GM23338 (cell line): Measurements from ENCODE around the gene ZNF264.

ENCODE experiments used
- CREB1 ChIP-seq: fragments of 250-450 bp; sonication (Bioruptor Pico); IDR thresholded peaks from 2 replicates; pipeline ENCODE4 v1.5.0; 2020; ENCODE audit warnings: low read depth, mild to moderate bottlenecking, moderate library complexity
- EZH2 ChIP-seq: fragments of 200-600 bp; sonication (generic); IDR thresholded peaks from one replicate; pipeline ENCODE4 v1.8.0; 2017; ENCODE audit warnings: antibody characterized with exemption, mild to moderate bottlenecking, low read depth; ENCODE audit not compliant: unreplicated experiment
- EZH2phosphoT487 ChIP-seq: fragments of 200-600 bp; sonication (generic); IDR thresholded peaks from one replicate; pipeline ENCODE4 v1.8.1; 2018; ENCODE audit warnings: antibody characterized with exemption; ENCODE audit not compliant: unreplicated experiment
- JUNB ChIP-seq: IDR thresholded peaks from one replicate; pipeline ENCODE4 v1.6.1; 2016; ENCODE audit warnings: antibody characterized with exemption; ENCODE audit not compliant: unreplicated experiment
- NANOG ChIP-seq: IDR thresholded peaks from 2 replicates; pipeline ENCODE4 v1.6.1; 2016; ENCODE audit warnings: antibody characterized with exemption, borderline replicate concordance
- POLR2AphosphoS5 ChIP-seq: IDR thresholded peaks from 2 replicates; pipeline ENCODE4 v1.6.1; 2016; ENCODE audit warnings: antibody characterized with exemption, low read depth
- STAT1 ChIP-seq: IDR thresholded peaks from one replicate; pipeline ENCODE4 v1.6.1; 2016; ENCODE audit warnings: antibody characterized with exemption; ENCODE audit not compliant: unreplicated experiment
- ZNF114 ChIP-seq: fragments of 250-450 bp; sonication (Bioruptor Pico); IDR thresholded peaks from 2 replicates; pipeline ENCODE4 v1.5.0; 2020; ENCODE audit warnings: mild to moderate bottlenecking, moderate library complexity
- ZNF331 ChIP-seq: fragments of 250-450 bp; sonication (Bioruptor Pico); IDR thresholded peaks from 2 replicates; pipeline ENCODE4 v1.5.0; 2020; ENCODE audit warnings: low read depth, mild to moderate bottlenecking, moderate library complexity
- TF ChIP-seq, protein P1 (sequence below), 2 experiments: fragments of 200-600 bp in 1 of 2; sonication (generic) in 1 of 2; conservative IDR thresholded peaks; 2 replicates each; pipeline versions ENCODE4 v1.5.1 to v1.6.1; 2016 to 2017; ENCODE audit warnings: antibody characterized with exemption in 2 of 2, low read depth in 2 of 2, mild to moderate bottlenecking in 2 of 2, moderate library complexity in 1 of 2
- TF ChIP-seq, protein P2 (sequence below): IDR thresholded peaks from one replicate; pipeline ENCODE4 v1.6.1; 2018; ENCODE audit warnings: antibody characterized with exemption; ENCODE audit not compliant: unreplicated experiment
- TF ChIP-seq, protein P3 (sequence below): IDR thresholded peaks from 2 replicates; pipeline ENCODE4 v1.6.1; 2016; ENCODE audit warnings: antibody characterized with exemption
- TF ChIP-seq, protein P4 (sequence below): fragments of 250-450 bp; sonication (Bioruptor Pico); IDR thresholded peaks from 2 replicates; pipeline ENCODE4 v1.5.0; 2020; ENCODE audit warnings: mild to moderate bottlenecking, moderate library complexity

DNA sequence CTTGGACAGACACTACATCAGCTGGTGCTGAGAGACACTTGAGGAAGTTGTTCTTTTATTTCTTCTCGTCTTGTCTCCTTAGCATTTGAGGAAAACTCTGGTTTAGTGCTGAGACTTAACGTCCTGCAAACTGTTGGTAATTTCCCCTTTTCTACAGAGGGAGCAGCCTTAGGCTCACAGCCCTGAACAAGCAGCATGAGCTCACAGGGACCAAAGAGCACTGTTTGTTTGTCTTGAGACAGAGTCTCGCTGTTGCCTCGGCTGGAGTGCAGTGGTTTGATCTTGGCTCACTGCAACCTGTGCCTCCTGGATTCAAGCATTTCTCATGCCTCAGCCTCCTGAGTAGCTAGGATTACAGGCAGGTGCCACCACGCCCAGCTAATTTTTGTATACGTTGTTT, 54.7 kb downstream of the ZNF264 start:
- TF ChIP-seq POLR2AphosphoS5 (no peak), EZH2phosphoT487 (no peak), CREB1 (CRISPR knock-in tag) (no peak), EZH2 (no peak), JUNB (no peak), STAT1 (no peak), ZNF331 (no peak), NANOG (no peak), ZNF114 (CRISPR knock-in tag) (no peak)
- TF ChIP-seq, protein P1, sequence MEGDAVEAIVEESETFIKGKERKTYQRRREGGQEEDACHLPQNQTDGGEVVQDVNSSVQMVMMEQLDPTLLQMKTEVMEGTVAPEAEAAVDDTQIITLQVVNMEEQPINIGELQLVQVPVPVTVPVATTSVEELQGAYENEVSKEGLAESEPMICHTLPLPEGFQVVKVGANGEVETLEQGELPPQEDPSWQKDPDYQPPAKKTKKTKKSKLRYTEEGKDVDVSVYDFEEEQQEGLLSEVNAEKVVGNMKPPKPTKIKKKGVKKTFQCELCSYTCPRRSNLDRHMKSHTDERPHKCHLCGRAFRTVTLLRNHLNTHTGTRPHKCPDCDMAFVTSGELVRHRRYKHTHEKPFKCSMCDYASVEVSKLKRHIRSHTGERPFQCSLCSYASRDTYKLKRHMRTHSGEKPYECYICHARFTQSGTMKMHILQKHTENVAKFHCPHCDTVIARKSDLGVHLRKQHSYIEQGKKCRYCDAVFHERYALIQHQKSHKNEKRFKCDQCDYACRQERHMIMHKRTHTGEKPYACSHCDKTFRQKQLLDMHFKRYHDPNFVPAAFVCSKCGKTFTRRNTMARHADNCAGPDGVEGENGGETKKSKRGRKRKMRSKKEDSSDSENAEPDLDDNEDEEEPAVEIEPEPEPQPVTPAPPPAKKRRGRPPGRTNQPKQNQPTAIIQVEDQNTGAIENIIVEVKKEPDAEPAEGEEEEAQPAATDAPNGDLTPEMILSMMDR (conservative IDR thresholded peaks at IDR 0.05; ENCODE audit: low read depth in 2 of 2): no peak
- TF ChIP-seq, protein P2, sequence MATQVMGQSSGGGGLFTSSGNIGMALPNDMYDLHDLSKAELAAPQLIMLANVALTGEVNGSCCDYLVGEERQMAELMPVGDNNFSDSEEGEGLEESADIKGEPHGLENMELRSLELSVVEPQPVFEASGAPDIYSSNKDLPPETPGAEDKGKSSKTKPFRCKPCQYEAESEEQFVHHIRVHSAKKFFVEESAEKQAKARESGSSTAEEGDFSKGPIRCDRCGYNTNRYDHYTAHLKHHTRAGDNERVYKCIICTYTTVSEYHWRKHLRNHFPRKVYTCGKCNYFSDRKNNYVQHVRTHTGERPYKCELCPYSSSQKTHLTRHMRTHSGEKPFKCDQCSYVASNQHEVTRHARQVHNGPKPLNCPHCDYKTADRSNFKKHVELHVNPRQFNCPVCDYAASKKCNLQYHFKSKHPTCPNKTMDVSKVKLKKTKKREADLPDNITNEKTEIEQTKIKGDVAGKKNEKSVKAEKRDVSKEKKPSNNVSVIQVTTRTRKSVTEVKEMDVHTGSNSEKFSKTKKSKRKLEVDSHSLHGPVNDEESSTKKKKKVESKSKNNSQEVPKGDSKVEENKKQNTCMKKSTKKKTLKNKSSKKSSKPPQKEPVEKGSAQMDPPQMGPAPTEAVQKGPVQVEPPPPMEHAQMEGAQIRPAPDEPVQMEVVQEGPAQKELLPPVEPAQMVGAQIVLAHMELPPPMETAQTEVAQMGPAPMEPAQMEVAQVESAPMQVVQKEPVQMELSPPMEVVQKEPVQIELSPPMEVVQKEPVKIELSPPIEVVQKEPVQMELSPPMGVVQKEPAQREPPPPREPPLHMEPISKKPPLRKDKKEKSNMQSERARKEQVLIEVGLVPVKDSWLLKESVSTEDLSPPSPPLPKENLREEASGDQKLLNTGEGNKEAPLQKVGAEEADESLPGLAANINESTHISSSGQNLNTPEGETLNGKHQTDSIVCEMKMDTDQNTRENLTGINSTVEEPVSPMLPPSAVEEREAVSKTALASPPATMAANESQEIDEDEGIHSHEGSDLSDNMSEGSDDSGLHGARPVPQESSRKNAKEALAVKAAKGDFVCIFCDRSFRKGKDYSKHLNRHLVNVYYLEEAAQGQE: no peak
- TF ChIP-seq, protein P3, sequence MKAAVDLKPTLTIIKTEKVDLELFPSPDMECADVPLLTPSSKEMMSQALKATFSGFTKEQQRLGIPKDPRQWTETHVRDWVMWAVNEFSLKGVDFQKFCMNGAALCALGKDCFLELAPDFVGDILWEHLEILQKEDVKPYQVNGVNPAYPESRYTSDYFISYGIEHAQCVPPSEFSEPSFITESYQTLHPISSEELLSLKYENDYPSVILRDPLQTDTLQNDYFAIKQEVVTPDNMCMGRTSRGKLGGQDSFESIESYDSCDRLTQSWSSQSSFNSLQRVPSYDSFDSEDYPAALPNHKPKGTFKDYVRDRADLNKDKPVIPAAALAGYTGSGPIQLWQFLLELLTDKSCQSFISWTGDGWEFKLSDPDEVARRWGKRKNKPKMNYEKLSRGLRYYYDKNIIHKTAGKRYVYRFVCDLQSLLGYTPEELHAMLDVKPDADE: no peak
- TF ChIP-seq, protein P4, sequence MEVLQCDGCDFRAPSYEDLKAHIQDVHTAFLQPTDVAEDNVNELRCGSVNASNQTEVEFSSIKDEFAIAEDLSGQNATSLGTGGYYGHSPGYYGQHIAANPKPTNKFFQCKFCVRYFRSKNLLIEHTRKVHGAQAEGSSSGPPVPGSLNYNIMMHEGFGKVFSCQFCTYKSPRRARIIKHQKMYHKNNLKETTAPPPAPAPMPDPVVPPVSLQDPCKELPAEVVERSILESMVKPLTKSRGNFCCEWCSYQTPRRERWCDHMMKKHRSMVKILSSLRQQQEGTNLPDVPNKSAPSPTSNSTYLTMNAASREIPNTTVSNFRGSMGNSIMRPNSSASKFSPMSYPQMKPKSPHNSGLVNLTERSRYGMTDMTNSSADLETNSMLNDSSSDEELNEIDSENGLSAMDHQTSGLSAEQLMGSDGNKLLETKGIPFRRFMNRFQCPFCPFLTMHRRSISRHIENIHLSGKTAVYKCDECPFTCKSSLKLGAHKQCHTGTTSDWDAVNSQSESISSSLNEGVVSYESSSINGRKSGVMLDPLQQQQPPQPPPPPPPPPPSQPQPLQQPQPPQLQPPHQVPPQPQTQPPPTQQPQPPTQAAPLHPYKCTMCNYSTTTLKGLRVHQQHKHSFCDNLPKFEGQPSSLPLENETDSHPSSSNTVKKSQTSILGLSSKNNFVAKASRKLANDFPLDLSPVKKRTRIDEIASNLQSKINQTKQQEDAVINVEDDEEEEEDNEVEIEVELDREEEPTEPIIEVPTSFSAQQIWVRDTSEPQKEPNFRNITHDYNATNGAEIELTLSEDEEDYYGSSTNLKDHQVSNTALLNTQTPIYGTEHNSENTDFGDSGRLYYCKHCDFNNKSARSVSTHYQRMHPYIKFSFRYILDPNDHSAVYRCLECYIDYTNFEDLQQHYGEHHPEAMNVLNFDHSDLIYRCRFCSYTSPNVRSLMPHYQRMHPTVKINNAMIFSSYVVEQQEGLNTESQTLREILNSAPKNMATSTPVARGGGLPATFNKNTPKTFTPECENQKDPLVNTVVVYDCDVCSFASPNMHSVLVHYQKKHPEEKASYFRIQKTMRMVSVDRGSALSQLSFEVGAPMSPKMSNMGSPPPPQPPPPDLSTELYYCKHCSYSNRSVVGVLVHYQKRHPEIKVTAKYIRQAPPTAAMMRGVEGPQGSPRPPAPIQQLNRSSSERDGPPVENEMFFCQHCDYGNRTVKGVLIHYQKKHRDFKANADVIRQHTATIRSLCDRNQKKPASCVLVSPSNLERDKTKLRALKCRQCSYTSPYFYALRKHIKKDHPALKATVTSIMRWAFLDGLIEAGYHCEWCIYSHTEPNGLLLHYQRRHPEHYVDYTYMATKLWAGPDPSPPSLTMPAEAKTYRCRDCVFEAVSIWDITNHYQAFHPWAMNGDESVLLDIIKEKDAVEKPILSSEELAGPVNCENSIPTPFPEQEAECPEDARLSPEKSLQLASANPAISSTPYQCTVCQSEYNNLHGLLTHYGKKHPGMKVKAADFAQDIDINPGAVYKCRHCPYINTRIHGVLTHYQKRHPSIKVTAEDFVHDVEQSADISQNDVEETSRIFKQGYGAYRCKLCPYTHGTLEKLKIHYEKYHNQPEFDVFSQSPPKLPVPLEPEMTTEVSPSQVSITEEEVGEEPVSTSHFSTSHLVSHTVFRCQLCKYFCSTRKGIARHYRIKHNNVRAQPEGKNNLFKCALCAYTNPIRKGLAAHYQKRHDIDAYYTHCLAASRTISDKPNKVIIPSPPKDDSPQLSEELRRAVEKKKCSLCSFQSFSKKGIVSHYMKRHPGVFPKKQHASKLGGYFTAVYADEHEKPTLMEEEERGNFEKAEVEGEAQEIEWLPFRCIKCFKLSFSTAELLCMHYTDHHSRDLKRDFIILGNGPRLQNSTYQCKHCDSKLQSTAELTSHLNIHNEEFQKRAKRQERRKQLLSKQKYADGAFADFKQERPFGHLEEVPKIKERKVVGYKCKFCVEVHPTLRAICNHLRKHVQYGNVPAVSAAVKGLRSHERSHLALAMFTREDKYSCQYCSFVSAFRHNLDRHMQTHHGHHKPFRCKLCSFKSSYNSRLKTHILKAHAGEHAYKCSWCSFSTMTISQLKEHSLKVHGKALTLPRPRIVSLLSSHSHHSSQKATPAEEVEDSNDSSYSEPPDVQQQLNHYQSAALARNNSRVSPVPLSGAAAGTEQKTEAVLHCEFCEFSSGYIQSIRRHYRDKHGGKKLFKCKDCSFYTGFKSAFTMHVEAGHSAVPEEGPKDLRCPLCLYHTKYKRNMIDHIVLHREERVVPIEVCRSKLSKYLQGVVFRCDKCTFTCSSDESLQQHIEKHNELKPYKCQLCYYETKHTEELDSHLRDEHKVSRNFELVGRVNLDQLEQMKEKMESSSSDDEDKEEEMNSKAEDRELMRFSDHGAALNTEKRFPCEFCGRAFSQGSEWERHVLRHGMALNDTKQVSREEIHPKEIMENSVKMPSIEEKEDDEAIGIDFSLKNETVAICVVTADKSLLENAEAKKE (CRISPR knock-in tag): no peak
